Caco-2 (cell line): ENCODE data around the gene ZFR2. TPM values are rescaled to one million over a fixed set of nuclear protein-coding genes. Genes with fewer than 3 reads are reported as not detected.
"Not testable (repeated sequence)": the region's sequence is repeated elsewhere in the genome, so short reads cannot be mapped to it uniquely, and the experiment has no call there.

Experiments used
- BruUV-seq: library from RNA; stranded (reverse); fragments of 400-500 nt; replicated peaks from 2 replicates; lab custom pipeline; 2021; lab: Mats Ljungman, UMichigan
- CTCF ChIA-PET: fragments of 300-600 bp; sonication (Branson Sonifier 250); formaldehyde crosslinking; loops from one replicate; lab custom pipeline; 2022; ENCODE audit warnings: antibody characterized with exemption; lab: Charles Lee
- POLR2A ChIA-PET: fragments of 300-600 bp; sonication (Branson Sonifier 250); formaldehyde crosslinking; loops from one replicate; lab custom pipeline; 2022; ENCODE audit warnings: antibody characterized with exemption; lab: Charles Lee
- DNase-seq, 2 experiments: peaks; one replicate each; pipeline versions ENCODE4 v3.0.0 to v3.0.0-alpha.2; 2020 to 2022
- H3K27me3 ChIP-seq: replicated peaks from 2 replicates; pipeline ENCODE4 v1.6.0; 2011; ENCODE audit warnings: low read length; ENCODE audit not compliant: control insufficient read depth, insufficient read depth
- H3K36me3 ChIP-seq: 2 replicates; pipeline ENCODE4 v1.5.1; 2011; ENCODE audit warnings: low read length; ENCODE audit not compliant: control insufficient read depth, insufficient read depth
- H3K4me1 ChIP-seq: fragments of 250-450 bp; sonication (Bioruptor Pico); 2 replicates; pipeline ENCODE4 v1.5.1; 2020; ENCODE audit warnings: mild to moderate bottlenecking
- H3K4me3 ChIP-seq: 2 replicates; pipeline ENCODE4 v1.5.1; 2011; ENCODE audit warnings: low read depth, mild to moderate bottlenecking, control low read depth, low read length
- H3K9me3 ChIP-seq: fragments of 250-450 bp; sonication (Bioruptor Pico); 2 replicates; pipeline ENCODE4 v1.5.1; 2020; ENCODE audit warnings: mild to moderate bottlenecking, moderate library complexity
- H3K27ac Mint-ChIP-seq: one replicate; pipeline ENCODE4 v1.8.0; 2022; ENCODE audit warnings: mixed read lengths; ENCODE audit not compliant: unreplicated experiment
- H3K27me3 Mint-ChIP-seq: one replicate; pipeline ENCODE4 v1.8.0; 2022; ENCODE audit warnings: mixed read lengths; ENCODE audit not compliant: insufficient read depth, unreplicated experiment
- H3K36me3 Mint-ChIP-seq: one replicate; pipeline ENCODE4 v1.8.0; 2022; ENCODE audit warnings: mild to moderate bottlenecking, mixed read lengths; ENCODE audit not compliant: insufficient read depth, unreplicated experiment
- H3K4me1 Mint-ChIP-seq: one replicate; pipeline ENCODE4 v1.8.0; 2022; ENCODE audit warnings: low read depth, mixed read lengths; ENCODE audit not compliant: unreplicated experiment
- H3K4me3 Mint-ChIP-seq: one replicate; pipeline ENCODE4 v1.8.0; 2022; ENCODE audit warnings: mild to moderate bottlenecking, moderate library complexity, mixed read lengths; ENCODE audit not compliant: unreplicated experiment
- H3K9me3 Mint-ChIP-seq: one replicate; pipeline ENCODE4 v1.8.0; 2022; ENCODE audit warnings: mixed read lengths; ENCODE audit not compliant: unreplicated experiment
- intact Hi-C: fragments of 100-400 bp; cut with micrococcal nuclease; formaldehyde crosslinking; loops from one replicate; pipeline ENCODE4 v1.10.0; 2022; ENCODE audit not compliant: unreplicated experiment
- total RNA-seq: library from RNA; stranded (reverse); gene quantifications from 2 replicates; pipeline ENCODE4 v1.2.3, GENCODE V29; 2022
- TF ChIP-seq, protein P1 (sequence below), 2 experiments: fragments of 200-600 bp in 1 of 2; IDR thresholded peaks; 1 replicate in 1 of 2; 2 replicates in 1 of 2; pipeline versions ENCODE4 v1.5.1 to v1.8.0; 2011 to 2022; ENCODE audit warnings: antibody characterized with exemption in 1 of 2, control low read depth in 1 of 2, inconsistent platforms in 1 of 2, low read depth in 1 of 2, low read length in 1 of 2, mild to moderate bottlenecking in 1 of 2, moderate library complexity in 1 of 2; ENCODE audit not compliant: insufficient read depth in 1 of 2, severe bottlenecking in 1 of 2, unreplicated experiment in 1 of 2

Gene ZFR2
- total RNA-seq, 1 experiment from 2014 or later: not detected

- Mint-ChIP-seq H3K9me3 (no peaks in the 10 kb centered on the region), H3K4me3 (no peak overlapping the region), H3K27me3 (no peaks in the 10 kb centered on the region), H3K27ac (no peak overlapping the region), H3K4me1 (peaks cover 6% of the 10 kb centered on the region), H3K36me3 (peaks cover 22% of the 10 kb centered on the region)
- Histone ChIP-seq H3K27me3 (no peaks in the 10 kb centered on the region), H3K4me1 (peaks cover 4% of the 10 kb centered on the region; the same call in 1 of the 2 replicates), H3K36me3 (peaks cover 2% of the 10 kb centered on the region), H3K9me3 (no peaks in the 10 kb centered on the region), H3K4me3 (no peak overlapping the region)
- intact Hi-C loops: no loop called here
- DNase-seq: no peak
- ChIA-PET CTCF (interaction anchor here (0.7 kb wide), 1 partner anchor 16 kb away, joined by 3 read pairs; no protein-coding TSS in a partner anchor), POLR2A (no interaction called here)
- BruUV-seq: no TSS peak
- TF ChIP-seq, protein P1, sequence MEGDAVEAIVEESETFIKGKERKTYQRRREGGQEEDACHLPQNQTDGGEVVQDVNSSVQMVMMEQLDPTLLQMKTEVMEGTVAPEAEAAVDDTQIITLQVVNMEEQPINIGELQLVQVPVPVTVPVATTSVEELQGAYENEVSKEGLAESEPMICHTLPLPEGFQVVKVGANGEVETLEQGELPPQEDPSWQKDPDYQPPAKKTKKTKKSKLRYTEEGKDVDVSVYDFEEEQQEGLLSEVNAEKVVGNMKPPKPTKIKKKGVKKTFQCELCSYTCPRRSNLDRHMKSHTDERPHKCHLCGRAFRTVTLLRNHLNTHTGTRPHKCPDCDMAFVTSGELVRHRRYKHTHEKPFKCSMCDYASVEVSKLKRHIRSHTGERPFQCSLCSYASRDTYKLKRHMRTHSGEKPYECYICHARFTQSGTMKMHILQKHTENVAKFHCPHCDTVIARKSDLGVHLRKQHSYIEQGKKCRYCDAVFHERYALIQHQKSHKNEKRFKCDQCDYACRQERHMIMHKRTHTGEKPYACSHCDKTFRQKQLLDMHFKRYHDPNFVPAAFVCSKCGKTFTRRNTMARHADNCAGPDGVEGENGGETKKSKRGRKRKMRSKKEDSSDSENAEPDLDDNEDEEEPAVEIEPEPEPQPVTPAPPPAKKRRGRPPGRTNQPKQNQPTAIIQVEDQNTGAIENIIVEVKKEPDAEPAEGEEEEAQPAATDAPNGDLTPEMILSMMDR (IDR thresholded peaks at IDR 0.05; ENCODE audit: insufficient read depth in 1 of 2, low read depth in 1 of 2, low read length in 1 of 2, severe bottlenecking in 1 of 2, unreplicated experiment in 1 of 2): no peak
These were observed 102.3 kb downstream of the ZFR2 start for GRCh38 chr19:3766520-3766919.

GRCh38 chr19:3765757-3766156 is 103.1 kb downstream of the ZFR2 start:
- H3K4me3 ChIP-seq, H3K9me3 Mint-ChIP-seq, H3K9me3 ChIP-seq, BruUV-seq, H3K27me3 ChIP-seq, H3K4me1 Mint-ChIP-seq, H3K27me3 Mint-ChIP-seq, H3K4me3 Mint-ChIP-seq, intact Hi-C loops, H3K27ac Mint-ChIP-seq, DNase-seq, POLR2A ChIA-PET, H3K36me3 ChIP-seq, H3K4me1 ChIP-seq: not testable (repeated sequence)
- CTCF ChIA-PET: interaction anchor here (0.7 kb wide), 1 partner anchor 17 kb away, joined by 3 read pairs; no protein-coding TSS in a partner anchor
- peaks cover 23% of the 10 kb centered on the region for H3K36me3 Mint-ChIP-seq

DNA sequence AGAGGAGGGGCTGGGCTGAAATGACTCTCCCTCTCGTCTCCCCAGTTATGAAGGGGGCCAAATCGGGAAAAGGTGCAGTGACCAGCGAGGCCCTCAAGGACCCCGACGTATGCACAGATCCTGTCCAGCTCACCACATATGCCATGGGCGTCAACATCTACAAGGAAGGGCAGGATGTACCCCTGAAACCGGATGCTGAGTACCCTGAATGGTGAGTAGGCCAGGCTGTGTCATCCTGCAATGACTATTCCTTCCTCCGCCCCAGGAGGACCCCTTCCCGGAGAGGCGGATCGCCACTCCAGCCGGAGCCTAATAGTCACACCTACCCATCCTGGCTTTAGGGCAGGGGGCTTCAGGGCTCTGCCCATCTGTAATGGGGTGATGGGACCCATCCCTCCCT is 103.7 kb downstream of the ZFR2 start:
- Histone ChIP-seq H3K9me3 (no peaks in the 10 kb centered on the region), H3K4me1 (peaks cover 4% of the 10 kb centered on the region; the same call in 1 of the 2 replicates), H3K4me3 (no peak overlapping the region), H3K36me3 (peaks cover 2% of the 10 kb centered on the region), H3K27me3 (no peaks in the 10 kb centered on the region)
- Mint-ChIP-seq H3K9me3 (no peaks in the 10 kb centered on the region), H3K4me3 (no peak overlapping the region), H3K27ac (no peak overlapping the region), H3K27me3 (no peaks in the 10 kb centered on the region), H3K36me3 (peaks cover 23% of the 10 kb centered on the region), H3K4me1 (peaks cover 8% of the 10 kb centered on the region)
- TF ChIP-seq, protein P1 (IDR thresholded peaks at IDR 0.05; ENCODE audit: insufficient read depth in 1 of 2, low read depth in 1 of 2, low read length in 1 of 2, severe bottlenecking in 1 of 2, unreplicated experiment in 1 of 2): no peak
- BruUV-seq: no TSS peak
- intact Hi-C loops: no loop called here
- DNase-seq: no peak
- CTCF ChIA-PET: no interaction called here
- POLR2A ChIA-PET: no interaction called here
